ENCODE data around the gene PTGIS. TPM values are rescaled to one million over a fixed set of nuclear protein-coding genes. Genes with fewer than 3 reads are reported as not detected.

PTGIS gene
- total and polyA plus RNA-seq, 7 donors: 2.7 to 26.5 (median 8.0) TPM

DNA sequence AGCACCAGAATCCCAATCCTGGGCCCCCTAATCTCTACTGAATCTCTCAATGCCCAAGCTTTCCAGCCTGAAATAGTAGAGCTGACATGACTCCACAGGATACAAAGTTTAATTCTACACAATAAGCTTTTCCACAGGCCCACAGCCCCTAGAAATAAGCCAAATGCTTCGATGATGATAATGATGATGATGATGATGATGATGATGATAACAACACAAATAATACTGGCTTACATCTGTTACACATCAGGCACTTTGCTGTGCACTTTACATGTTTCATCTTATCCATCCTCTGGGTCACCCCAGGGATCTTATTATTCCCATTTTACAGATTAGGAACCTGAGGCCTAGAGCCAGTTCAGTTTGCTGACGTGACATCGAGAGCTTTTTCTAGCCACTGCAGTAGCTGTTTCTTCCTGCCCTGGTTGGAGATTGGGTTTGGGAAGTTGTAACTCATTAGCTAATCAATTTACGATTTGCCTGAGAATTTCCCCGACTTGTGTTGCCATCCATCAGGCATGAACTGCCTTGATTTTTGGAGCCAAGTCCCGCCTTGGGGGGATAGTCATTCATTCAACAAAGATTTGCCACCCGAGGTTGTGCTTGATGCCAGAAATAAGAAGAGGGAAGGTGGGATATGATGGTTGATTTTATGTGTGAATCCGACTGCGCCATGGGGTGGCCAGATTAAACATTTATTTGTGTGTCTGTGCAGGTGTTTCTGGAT is 105.9 kb downstream of the PTGIS start:
- no peaks in the 10 kb centered on the region for H3K9me3 ChIP-seq
- H3K27ac ChIP-seq: no peak overlapping the region
- H3K36me3 ChIP-seq (ENCODE audit: insufficient read depth in 1 of 2, low read depth in 1 of 2): no peaks in the 10 kb centered on the region
- H3K4me1 ChIP-seq: no peaks in the 10 kb centered on the region
- DNase-seq (no peak), ATAC-seq (no peak)
- no peak overlapping the region for H3K4me3 ChIP-seq
- no peaks in the 10 kb centered on the region for H3K27me3 ChIP-seq (ENCODE audit: insufficient read depth in 3 of 3, low read length in 2 of 3)
- intact Hi-C loops (cut with DNase I): no loop called here
- 76 to 82% (median 79%) methylated on average over 9 of the region's 9 CpGs for WGBS, 3 donors
- TF ChIP-seq, protein P1, sequence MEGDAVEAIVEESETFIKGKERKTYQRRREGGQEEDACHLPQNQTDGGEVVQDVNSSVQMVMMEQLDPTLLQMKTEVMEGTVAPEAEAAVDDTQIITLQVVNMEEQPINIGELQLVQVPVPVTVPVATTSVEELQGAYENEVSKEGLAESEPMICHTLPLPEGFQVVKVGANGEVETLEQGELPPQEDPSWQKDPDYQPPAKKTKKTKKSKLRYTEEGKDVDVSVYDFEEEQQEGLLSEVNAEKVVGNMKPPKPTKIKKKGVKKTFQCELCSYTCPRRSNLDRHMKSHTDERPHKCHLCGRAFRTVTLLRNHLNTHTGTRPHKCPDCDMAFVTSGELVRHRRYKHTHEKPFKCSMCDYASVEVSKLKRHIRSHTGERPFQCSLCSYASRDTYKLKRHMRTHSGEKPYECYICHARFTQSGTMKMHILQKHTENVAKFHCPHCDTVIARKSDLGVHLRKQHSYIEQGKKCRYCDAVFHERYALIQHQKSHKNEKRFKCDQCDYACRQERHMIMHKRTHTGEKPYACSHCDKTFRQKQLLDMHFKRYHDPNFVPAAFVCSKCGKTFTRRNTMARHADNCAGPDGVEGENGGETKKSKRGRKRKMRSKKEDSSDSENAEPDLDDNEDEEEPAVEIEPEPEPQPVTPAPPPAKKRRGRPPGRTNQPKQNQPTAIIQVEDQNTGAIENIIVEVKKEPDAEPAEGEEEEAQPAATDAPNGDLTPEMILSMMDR (IDR thresholded peaks at IDR 0.05): no peak

DNA sequence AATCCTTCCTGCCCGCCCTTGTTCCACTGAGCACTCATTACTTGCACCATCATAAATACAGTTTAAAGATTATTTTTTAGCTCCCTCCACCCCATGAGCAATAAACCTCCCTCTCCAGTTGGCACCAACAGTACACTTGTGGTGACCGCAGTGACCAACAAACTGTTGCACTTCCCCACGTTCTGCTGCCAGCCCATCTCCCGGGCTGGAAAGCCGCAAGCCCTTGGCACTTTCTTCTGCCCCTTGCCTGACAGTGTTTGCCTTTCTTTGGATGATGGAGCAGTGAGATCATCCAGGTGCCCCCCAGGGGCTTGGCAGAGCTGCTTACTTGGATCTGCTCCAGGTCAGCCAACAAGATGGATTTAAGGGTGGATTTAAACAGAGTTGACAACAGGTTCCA is 107.0 kb downstream of the PTGIS start:
- H3K4me3 ChIP-seq: no peak overlapping the region
- H3K27ac ChIP-seq: no peak overlapping the region
- ATAC-seq (peak in 1 of 4 donors; percentile 30), DNase-seq (peak in 1 of 2 donors; percentile 15)
- no peaks in the 10 kb centered on the region for H3K9me3 ChIP-seq
- TF ChIP-seq, protein P1 (IDR thresholded peaks at IDR 0.05): no peak
- H3K27me3 ChIP-seq (ENCODE audit: insufficient read depth in 3 of 3, low read length in 2 of 3): no peaks in the 10 kb centered on the region
- intact Hi-C loops (cut with DNase I): no loop called here
- no peaks in the 10 kb centered on the region for H3K36me3 ChIP-seq (ENCODE audit: insufficient read depth in 1 of 2, low read depth in 1 of 2)
- H3K4me1 ChIP-seq: no peaks in the 10 kb centered on the region
- WGBS, 3 donors: 66 to 78% (median 71%) methylated on average over 5 of the region's 5 CpGs

DNA sequence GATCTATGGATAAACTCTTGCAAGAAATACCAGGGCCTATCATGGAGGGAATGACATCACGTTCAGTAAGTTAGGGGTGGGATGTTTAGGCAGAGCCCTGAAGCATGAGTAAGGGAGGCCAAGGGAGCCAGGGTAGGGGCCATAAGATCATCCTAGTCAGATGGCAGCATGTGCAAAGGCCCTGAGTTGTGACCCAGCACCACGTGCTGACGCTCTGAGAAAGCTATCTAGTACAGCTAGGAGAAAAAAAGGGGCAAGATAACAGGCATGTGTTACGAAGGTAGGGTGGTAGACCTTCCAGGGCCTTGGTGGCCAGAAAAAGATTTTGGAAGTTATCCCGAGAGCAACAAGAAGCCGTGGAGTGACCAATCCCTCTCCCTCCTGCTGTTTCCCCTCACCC is 107.8 kb downstream of the PTGIS start:
- Histone ChIP-seq H3K36me3 (ENCODE audit: insufficient read depth in 1 of 2, low read depth in 1 of 2) (no peaks in the 10 kb centered on the region), H3K4me3 (no peak overlapping the region), H3K27ac (no peak overlapping the region), H3K4me1 (no peaks in the 10 kb centered on the region), H3K27me3 (ENCODE audit: insufficient read depth in 3 of 3, low read length in 2 of 3) (no peaks in the 10 kb centered on the region), H3K9me3 (no peaks in the 10 kb centered on the region)
- DNase-seq (peak in 1 of 2 donors; percentile 18), ATAC-seq (no peak)
- intact Hi-C loops (cut with DNase I): no loop called here
- TF ChIP-seq, protein P1 (IDR thresholded peaks at IDR 0.05): no peak
- 81 to 93% (median 90%) methylated on average over 6 of the region's 6 CpGs for WGBS, 3 donors

DNA sequence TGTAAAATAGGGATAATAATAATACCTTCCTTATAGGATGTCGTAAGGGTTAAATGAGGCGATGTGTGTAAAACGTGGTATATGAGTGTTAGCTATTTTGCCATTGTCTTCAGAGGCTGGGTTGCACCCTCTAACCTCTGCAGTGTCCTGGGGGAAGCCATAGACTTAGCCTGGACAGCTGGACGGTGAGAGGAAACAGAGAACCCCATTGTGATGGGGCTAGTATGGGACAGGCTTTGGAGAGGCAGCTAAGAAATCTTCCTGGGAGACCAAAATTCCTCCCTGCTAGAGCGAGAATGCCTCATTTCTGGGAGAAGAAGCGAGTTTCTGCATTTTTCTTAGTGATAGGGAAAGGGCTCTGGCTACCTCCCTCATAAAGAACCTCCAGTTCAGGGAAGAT is 108.3 kb downstream of the PTGIS start:
- DNase-seq (no peak), ATAC-seq (no peak)
- no peak overlapping the region for H3K4me3 ChIP-seq
- TF ChIP-seq, protein P1 (IDR thresholded peaks at IDR 0.05): no peak
- 78 to 82% (median 79%) methylated on average over 6 of the region's 6 CpGs for WGBS, 3 donors
- no peak overlapping the region for H3K27ac ChIP-seq
- no peaks in the 10 kb centered on the region for H3K27me3 ChIP-seq (ENCODE audit: insufficient read depth in 3 of 3, low read length in 2 of 3)
- no peaks in the 10 kb centered on the region for H3K4me1 ChIP-seq
- H3K36me3 ChIP-seq (ENCODE audit: insufficient read depth in 1 of 2, low read depth in 1 of 2): no peaks in the 10 kb centered on the region
- no peaks in the 10 kb centered on the region for H3K9me3 ChIP-seq
- intact Hi-C loops (cut with DNase I): no loop called here

DNA sequence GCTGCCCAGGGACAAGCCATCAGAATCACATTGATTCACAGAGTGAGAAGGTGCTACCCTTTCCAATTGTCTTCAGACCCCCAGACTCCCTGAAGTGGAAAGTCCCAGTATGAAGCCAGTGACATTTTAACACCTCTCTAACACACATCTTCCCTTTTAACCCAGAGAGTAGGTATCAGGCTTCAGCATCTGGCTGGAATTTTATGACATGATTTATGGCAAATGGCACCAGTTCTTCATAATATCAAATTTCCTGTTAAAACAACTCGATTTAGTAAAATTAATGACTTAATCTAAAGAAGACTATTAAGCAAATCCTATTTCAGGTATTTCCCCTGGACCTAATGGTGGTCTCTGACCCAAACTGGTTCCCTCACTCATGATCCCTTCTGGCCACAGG is 110.5 kb downstream of the PTGIS start:
- Histone ChIP-seq H3K4me3 (no peak overlapping the region), H3K27me3 (ENCODE audit: insufficient read depth in 3 of 3, low read length in 2 of 3) (no peaks in the 10 kb centered on the region), H3K36me3 (ENCODE audit: insufficient read depth in 1 of 2, low read depth in 1 of 2) (no peaks in the 10 kb centered on the region), H3K9me3 (no peaks in the 10 kb centered on the region), H3K27ac (no peak overlapping the region), H3K4me1 (no peaks in the 10 kb centered on the region)
- TF ChIP-seq, protein P1 (IDR thresholded peaks at IDR 0.05): no peak
- 14 to 24% (median 19%) methylated on average over 1 of the region's 1 CpG for WGBS, 3 donors
- intact Hi-C loops (cut with DNase I): no loop called here
- no peak for DNase-seq
- no peak for ATAC-seq

Data from psoas muscle (tissue), 8 donors.